SW480 (cell line): ENCODE measurements around the gene TOR4A.

Source experiments
- DNase-seq: peaks from one replicate; pipeline ENCODE4 v3.0.0-alpha.2; 2016; ENCODE audit warnings: low spot score

The TOR4A gene

DNA sequence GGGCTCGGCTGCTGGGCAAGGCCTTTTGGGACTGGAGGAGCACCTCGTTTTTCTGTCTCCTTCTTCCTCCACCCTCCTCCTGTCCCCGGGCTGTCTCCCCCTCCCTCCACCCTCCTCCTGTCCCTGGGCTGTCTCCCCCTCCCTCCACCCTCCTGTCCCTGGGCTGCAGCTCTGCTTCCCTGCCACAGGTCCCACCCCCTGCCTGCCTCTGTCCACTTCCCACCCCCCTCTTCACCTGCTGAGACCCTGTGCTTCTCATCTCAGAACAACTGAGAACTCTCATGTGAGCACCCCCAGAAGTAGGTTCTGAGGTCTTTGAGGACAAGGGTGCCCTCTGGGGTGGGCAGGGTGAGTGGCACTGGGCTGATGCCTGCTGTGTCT is 5.8 kb upstream of the TOR4A start:
- DNase-seq: no peak

DNA sequence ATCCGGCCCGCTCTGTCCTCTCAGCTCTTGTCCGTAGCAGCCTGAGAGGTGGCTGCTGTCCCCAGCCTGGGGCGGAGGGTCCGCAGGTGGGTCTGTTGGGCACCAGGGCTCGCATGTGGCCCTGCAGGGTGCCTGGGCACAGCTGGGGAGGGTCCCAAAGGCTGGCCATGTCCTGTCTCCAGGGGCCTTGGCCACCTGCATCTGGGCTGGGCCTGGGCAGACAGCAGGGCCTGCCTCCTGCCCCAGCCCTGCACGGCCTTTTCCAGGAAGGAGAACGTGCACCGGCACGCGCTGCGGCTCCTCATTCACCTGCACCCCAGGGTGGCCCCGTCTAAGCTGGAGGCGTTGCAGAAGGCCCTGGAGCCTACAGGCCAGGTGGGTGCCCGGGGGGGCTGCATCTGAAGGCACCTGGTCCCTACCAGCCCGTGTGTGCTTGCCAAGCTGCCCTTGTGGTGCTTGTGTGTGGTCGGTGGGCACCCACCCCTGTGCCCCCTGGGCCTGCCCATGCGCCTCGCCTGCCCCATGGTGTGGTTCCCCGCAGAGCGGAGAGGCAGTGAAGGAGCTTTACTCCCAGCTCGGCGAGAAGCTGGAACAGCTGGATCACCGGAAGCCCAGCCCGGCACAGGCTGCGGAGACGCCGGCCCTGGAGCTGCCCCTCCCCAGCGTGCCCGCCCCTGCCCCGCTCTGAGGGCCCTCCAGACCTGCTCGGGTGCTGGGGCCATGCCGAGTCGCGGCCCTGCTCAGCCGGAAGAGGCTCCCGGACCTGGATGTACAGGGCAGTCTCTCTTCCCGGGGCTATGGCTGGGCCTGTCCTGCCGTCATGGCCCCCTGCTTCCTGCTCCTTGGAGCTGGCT is 5.1 kb upstream of the TOR4A start:
- DNase-seq: no peak

DNA sequence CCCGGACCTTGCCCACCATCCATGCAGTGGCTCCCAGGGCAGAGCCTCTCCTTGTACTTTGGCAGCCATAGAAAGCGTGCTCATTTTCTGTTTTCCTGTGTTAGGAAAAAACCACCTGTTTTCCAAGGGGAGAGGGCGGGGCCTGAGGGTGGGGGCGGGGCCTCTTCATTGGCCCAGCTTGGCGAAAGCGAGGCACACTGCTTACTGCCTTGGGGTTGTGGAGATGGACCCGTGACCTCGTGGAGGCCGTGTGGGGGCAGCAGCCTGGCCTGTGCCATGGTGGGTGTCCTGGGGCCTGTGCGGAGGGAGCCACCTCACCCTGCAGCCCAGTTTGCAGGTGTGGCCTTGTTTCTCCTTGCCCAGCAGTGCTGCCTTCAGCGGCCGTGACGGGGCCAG is 4.4 kb upstream of the TOR4A start:
- DNase-seq: no peak

DNA sequence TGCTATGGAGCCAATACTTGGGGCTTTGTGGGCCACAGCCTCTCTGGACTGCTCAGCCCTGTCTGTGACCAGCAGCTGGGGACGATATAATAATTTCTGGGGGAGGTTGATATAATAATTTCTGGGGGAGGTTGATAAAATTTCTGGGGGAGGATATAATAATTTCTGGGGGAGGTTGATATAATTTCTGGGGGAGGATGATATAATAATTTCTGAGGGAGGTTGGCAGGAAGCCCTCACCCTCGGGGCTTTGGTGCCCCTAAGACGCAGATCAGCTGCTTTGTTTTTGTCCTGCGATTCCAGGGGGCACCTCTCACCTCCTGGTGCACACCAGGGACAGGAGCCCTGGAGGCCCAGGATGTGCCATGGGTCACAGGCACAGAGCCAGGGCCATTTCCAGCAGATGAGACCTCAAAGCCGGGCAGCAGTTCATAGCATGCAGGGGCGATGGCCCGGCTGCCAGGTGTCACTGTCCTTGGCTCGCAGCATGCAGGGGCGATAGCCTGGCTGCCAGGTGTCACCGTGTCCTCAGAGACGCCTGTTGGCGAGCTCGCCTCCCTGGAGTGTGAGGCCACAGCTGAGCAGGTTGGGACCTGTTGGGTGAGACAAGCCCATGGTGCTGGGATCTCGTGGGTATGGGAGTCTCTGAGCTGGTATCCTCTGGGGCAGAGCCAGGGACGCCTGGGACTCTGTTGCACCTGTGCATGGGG is 3.8 kb upstream of the TOR4A start:
- DNase-seq: no peak

DNA sequence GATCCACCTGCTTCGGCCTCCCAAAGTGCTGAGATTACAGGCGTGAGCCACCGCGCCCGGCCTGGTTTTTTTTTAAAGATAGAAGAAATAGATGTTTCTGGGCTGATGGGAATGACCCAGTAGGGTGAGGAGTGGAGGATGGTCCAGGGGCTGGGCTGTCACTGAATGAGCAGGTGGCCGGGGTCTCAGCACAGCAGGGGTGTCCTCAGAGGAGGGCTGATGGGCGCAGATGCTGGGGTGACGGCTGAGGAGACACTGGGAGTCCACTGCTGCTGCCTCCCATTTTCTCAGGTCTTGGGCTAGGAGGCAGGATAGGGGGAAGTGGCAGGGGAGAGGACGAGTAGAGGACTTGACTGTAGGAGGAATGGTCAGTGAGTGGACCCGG is 2.3 kb upstream of the TOR4A start:
- no peak for DNase-seq

DNA sequence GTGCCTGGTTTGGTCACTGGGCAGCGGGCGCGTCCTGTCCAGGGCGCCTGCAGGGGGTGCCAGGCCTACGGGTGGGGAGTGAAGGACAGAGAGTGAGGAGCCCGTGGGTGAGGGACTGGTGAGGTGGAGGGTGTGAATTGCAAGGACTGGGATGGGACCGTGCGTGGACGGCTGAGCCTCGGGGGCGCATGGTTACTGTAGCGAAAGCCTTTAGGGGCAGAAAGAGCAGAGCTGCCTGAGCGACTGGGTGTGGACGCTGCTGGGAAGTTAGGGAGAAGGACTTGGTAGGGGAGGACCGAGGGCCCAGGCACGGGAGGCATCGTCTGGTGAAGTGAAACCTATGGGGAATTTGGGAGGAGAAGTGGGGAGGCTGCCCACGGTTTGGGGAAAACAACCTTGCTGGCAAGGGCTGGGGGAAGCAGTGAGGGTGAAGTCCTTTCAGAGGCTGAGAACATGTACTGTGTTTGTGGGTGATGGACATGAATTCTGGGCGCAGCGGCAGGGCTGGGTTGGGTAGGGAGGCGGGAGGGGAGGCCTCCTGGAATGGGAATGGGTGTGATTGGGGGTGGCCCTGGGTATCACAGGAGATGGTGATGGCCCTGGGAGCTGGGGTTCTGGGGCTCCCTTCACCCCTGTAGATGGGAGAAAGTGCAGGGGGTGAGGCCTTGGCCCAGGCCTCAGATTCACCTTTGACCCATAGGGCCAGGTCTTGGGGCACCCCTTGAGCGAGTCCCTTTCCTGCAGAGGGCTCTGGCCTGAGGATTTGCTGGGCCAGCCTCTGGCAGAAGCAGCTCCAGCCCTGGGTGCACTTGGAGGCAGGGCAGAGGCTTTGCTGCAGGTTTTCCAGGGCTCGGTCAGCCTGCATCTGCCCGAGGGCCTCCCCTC is 1.7 kb upstream of the TOR4A start:
- no peak for DNase-seq

DNA sequence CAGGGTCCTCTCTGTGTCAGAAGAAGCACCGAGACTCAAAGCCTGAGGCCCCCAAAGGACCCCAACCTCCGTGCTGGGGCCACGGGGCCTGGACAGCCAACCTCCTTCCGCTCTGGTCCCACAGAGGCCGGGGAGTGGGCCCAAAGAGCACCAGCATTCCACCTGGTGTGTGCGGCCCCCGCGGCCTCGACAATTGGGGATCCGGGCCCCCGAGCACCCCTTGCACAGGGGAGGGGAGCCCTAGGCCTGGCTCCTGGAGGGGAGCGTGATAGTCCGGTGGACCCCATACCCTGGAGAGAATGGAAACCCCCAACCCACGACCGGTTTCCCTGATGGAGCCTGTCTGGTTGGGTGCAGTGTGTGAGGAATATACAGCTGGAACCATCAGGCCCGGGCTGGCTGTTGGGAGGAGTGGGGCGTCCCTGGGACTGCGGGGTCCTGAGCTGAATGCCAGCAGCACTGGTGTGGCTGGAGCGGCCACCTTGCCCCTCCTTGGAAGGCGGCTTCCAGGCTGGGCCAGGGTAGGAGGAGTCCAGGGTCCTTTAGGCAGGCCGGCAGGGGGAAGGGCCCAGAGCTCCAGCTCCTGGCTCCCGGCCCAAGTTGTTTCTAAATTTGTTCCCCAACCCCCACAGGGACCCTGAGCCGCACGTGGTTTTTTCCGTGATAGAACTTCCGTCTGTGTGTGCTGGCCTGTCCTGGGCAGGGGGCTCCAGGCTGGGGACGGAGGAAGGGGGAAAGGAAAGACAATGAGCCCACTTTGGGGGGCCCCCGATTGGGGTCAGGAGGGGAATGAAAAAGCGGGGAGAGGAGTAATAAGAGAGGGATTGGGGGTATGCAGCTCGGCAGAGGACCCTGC is 825 bp upstream of the TOR4A start:
- no peak for DNase-seq

DNA sequence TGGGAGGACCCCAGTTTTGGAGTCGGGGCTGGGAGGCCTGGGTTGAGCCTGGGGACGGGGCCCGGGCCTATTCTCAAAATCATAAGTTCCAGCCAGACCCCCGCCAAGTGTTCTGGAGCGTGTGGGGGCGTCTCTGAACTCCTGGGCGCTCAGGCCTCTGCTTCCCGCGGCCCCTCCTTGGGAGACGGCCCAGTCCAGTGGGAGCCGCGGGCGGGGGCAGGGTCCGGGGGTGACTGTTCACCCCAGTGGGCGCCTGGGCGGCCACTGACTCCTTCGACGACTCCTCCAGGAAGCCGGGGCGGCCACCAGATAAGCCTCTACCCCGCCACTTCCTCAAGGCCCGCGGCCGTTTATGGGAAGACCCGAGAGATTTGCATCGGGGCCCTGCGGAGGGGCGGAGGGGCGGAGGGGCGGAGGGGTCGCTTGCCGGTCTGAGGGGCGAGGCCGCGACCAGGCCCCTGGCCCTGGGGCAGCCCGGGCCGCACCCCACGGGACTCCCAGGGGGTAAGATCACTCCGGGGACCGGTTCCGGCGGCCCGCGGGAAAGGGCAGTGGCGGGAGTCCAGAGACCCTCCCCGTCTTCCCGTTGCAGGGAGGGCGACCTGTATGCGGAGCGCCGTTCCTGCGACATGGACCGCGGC is 655 bp downstream of the TOR4A start:
- no peak for DNase-seq

DNA sequence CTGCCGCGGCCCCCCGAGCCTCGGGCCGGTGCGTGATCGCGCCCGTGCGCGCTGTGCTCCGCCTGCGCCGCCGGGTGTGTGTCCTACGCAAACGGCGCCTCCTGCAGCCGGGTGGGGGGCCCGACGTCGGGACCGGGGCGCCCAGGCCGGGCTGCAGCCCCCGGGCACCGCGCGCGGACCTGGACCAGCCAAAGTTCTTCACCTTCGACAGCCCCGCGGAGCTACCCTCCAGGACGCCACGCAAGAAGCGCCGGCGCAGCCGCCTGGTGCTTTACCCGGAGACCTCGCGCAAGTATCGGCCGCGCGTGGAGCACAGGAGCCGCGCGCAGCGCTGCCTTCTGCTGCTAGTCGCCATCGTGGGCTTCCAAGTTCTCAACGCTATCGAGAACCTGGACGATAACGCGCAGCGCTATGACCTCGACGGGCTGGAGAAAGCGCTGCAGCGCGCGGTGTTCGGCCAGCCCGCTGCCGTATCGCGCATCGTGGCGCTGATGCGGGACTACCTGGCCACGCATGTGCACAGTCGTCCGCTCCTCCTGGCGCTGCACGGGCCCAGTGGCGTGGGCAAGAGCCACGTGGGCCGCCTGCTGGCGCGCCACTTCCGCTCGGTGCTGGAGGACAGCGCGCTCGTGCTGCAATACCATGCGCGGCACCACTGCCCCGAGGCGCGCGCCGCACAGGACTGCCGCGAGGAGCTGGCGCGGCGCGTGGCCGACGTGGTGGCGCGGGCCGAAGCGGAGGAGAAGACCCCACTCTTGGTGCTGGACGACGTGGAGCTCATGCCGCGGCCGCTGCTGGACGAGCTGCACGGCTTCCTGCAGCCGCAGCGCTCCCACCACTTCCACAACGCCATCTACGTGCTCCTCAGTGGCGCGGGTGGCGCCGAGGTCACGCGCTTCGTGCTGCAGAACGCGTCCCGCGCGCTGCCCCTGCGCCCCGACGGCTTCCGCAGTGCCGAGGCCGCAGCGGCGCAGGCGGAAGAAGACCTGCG is 1.5 kb downstream of the TOR4A start:
- no peak for DNase-seq

DNA sequence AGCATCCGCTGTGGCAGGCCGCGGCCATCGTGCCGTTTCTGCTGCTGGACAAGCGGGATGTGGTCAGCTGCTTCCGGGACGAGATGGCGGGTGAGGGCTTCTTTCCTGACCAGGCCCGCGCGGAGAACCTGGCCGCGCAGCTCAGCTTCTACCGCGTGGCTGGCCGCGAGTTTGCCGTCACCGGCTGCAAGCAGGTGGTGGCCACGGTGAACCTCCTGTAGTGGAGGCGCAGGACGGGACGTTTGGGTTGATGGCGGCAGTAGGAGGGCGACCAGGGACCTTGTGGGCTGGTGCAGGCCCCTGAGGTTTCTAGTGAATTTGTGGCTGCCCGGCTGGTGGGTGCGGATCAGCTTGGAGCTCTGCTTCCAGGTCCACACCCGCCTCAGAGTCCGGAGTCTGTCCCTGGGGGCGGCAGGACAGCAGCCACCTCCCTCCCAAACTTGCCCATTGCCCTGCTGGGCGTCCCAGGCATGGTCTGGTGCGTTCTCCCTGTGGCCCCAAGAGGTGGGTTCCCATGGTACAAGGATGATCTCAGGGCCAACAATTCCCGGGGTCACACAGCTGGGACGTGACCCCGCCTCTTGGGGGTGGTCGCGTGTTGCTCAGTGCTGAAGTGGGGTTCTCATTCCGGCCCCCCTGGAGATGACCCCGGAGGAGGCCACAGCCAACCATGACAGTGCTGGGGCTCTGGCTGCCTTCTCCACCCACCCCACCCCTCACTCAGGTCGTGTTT is 2.4 kb downstream of the TOR4A start:
- no peak for DNase-seq

DNA sequence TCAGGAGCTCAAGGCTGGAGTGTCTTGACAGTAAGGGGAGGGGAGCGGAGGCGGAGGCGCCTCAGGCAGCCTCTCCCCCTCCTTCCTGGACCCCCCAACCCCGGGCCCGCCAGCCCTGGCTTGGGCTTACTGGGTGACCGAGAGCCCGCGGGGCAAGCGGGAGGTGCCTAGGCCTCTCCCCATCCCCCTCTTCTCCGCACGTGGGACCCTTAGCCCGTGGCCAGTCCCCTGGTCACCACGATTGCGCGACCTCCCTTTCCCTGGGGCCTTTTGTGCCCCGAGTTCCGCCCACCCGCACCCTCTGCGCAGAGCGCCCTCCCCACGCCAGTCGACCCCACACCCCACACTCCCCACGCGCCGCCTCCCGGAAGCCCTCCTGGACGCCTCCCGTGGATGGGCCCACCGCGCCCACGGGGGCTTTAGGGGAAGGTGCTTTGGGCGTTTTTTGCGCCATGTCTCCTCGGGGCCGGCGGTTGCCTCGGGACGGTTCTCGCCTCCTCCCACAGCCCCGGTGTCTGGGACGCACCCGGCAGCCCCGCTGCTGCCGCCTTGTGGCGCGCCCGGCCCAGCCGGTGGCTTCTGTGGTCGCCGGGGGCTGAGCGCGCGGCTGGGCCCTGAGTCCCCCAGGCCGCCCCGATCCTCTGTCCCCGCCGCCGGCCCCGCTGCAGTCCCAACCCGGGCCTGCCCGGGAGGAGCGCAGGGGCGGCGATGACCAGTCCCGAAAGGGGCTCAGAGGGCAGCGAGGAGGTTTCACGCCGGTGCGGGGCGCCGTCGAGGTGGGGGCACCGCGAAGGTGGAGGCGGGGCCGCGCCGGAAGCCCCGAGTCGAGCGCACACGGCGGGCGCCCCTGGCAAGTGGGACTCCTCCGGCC is 3.2 kb downstream of the TOR4A start:
- DNase-seq: no peak

DNA sequence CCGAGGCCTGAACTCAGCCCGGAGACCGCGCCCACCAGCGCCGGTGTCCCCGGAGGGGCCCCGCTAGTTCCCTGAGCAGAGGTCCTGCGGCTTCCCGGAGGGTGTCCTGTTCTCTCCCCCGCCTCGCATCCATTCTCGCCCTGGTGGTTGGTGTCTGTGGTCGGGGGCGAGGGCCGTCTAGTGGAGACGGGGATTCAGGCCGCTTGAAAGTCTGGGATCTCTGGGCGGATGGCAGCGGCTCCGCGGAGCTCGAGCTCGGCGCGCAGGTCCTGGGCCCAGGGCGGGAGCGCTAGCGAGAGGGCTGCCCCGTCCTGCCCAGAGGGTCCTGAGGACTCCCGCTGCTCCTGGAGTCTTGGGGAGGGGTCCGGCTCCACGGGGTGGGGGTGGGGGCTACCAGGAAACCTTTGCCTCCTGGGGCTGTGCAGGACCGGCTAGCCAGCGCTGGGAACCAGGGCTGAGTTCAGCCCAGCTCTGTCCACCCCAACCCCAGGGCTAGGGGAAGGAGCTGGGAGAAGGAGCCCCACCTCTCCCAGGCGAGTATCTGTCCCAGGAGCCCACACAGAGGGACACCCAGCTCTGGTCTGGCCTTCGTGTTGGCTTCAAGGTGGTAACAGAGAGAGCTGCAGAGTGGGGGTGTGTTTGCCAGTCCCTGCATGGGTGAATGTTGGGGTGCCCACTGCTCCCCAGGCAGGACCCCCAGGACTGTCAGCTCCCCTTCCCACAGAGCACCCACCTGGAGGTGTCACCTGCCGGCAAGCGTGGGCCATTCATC is 4.0 kb downstream of the TOR4A start:
- no peak for DNase-seq

DNA sequence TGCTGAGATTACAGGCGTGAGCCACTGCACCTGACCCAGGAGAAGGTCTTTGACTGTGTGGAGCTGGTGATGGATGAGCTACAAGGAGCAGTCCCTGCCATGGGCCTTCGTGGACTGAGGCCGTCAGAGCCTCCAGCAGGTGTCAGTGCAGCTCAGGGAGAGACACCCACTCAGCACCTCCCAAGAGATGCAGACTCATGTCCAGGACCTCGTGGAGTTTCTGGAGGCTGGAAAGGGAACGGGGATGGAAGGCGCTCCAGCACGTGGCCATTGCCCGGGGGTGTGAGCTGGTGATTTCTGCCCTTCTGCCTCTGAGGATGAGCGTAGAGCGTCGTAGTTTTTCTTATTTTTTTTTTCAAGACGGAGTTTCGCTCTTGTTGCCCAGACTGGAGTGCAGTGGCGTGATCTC is 9.5 kb downstream of the TOR4A start:
- DNase-seq: peak; percentile 72

DNA sequence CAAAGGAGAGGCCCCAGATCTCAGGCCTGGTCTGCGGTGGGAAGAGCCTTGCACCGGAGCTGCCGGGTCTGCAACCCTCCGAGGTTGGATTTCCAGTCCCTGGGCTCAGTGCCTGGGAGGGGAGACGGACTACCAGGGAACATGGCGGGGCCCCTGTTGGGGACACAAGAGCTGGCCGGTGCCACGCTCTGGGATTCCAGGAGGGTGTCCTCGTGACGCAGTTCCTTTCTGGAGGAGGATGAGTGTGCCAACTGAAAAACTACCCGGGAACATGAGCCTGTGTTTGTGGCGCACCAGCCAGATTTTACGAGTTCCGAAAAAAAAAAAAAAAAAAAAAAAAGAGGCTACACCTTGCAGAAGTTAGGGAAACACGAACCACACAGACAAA is 15.6 kb downstream of the TOR4A start:
- no peak for DNase-seq

DNA sequence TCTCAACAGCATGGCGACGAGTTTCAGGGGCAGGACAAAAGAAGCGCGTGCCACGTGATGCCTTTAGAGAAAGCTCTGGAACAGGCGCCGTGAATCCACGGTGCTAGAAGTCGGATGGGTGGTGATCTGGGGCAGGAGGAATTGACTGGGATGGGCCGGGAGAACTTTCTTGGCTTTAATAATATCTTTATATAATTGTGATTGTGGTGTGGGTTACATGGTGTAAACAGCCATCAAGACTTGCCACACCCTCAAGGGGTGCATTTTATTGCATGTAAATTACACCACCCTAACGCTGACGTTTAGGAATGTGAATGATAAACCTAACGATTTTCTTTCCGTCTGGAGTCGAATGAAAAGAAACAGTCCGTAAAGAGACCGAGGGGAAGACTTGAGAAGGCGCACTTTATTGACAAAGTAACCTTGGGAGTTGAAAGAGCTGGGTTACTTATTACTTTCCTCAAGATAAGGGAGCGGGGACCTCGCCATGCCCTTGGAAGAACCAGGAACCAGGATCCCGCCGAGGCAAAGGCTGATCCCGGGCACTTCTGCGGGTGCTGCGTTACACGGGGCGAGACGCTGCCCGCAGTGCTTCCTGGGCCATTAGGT is 16.1 kb downstream of the TOR4A start:
- DNase-seq: no peak

DNA sequence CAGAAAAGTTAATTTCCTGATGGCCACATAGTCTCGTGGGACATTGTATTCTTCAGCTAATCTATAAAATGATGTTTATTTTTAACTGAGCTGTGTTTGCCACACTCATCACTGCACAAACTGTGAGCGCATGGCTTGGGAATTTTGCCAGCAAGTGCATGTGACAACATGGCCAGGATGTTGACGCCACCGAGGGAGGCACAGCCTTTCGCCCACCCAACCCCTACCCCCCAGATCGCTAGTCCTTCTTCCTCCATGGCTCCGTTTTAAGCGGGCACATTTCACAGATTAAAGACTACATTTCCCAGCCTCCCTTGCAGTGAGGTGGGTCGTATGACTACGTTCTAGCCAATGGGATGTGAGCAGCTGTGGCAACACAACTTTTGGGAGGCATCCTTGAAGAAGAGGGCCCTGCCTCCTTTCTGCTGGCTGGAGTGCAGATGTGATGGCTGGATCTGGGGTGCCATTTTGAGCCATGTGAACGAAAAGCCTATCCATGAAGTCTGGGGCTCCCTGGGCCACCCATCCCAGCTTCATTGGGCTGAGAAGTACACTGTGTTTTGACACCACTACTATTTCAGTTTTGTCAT is 16.7 kb downstream of the TOR4A start:
- DNase-seq: peak; percentile 66
